SH-SY5Y (cell line): Measurements from ENCODE around the gene TMEM178B.

Source experiments
- GATA2 ChIP-seq: IDR thresholded peaks from 2 replicates; pipeline ENCODE4 v1.6.1; 2011; ENCODE audit warnings: mild to moderate bottlenecking, low read depth, low read length
- GATA3 ChIP-seq: IDR thresholded peaks from 2 replicates; pipeline ENCODE4 v1.6.1; 2011; ENCODE audit warnings: low read depth, mild to moderate bottlenecking, low read length, moderate library complexity

DNA sequence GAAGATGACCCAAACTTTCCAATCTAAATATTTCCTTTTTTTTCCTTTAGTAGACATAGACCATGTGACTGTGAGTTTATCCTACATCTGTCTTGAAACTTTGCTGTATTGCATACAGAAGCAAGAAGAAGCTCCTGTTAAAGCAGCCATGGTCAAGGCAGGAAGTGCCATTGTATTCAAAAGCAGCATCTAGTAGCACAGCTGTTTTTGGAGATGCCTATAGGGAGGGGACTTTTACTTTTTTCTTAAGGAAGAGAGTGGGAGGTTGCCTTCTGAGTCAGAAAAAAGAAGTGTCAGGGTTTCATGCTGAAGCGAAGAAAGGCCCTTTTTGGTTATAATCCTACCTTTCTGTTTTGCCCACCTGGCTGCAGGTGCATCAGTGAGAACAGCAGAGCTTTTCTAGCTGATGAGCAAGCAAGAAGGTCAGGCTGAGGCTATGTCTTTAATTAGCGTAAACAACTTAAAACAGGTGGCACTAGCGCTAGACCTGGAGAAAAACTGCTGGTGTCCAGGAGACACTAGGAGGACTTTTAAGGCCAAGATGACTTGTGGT is 243.2 kb downstream of the TMEM178B start:
- no peak for TF ChIP-seq GATA2
- no peak for TF ChIP-seq GATA3
